SH-SY5Y (cell line): ENCODE results near the gene PHF20.

Experiments used
- GATA2 ChIP-seq: IDR thresholded peaks from 2 replicates; pipeline ENCODE4 v1.6.1; 2011; ENCODE audit warnings: mild to moderate bottlenecking, low read depth, low read length
- GATA3 ChIP-seq: IDR thresholded peaks from 2 replicates; pipeline ENCODE4 v1.6.1; 2011; ENCODE audit warnings: low read depth, mild to moderate bottlenecking, low read length, moderate library complexity

GRCh38 chr20:35912881-35913280 is 141.1 kb downstream of the PHF20 start:
- TF ChIP-seq GATA2 (no peak), GATA3 (no peak)
